HUES64 (cell line): ENCODE measurements around the gene CTSE.

Experiments
- H3K27ac ChIP-seq: 2 replicates; pipeline ENCODE4 v1.7.0; 2013; ENCODE audit warnings: low read depth, low read length, inconsistent platforms
- H3K27me3 ChIP-seq: 2 replicates; pipeline ENCODE4 v1.6.1; 2013; ENCODE audit warnings: mild to moderate bottlenecking, low read length; ENCODE audit not compliant: insufficient read depth
- H3K36me3 ChIP-seq: 2 replicates; pipeline ENCODE4 v1.6.1; 2013; ENCODE audit warnings: mild to moderate bottlenecking, low read length; ENCODE audit not compliant: insufficient read depth
- H3K4me1 ChIP-seq: 2 replicates; pipeline ENCODE4 v1.6.1; 2013; ENCODE audit warnings: mild to moderate bottlenecking, low read length, moderate library complexity; ENCODE audit not compliant: insufficient read depth
- H3K4me3 ChIP-seq: 2 replicates; pipeline ENCODE4 v1.5.1; 2013; ENCODE audit warnings: mild to moderate bottlenecking, low read length, moderate library complexity
- H3K9ac ChIP-seq: 2 replicates; pipeline ENCODE4 v1.6.1; 2013; ENCODE audit warnings: mild to moderate bottlenecking, low read depth, low read length
- H3K9me3 ChIP-seq: 2 replicates; pipeline ENCODE4 v1.6.1; 2013; ENCODE audit warnings: low read depth, low read length; ENCODE audit not compliant: insufficient read depth
- WGBS: fragments of 150-250, 120-280 bp; methylation state at CpG from one replicate; pipeline ENCODE4 v1.1.7; 2013; ENCODE audit warnings: missing lambda C conversion rate; 5-methylcytosine and 5-hydroxymethylcytosine counted together

Gene CTSE

DNA sequence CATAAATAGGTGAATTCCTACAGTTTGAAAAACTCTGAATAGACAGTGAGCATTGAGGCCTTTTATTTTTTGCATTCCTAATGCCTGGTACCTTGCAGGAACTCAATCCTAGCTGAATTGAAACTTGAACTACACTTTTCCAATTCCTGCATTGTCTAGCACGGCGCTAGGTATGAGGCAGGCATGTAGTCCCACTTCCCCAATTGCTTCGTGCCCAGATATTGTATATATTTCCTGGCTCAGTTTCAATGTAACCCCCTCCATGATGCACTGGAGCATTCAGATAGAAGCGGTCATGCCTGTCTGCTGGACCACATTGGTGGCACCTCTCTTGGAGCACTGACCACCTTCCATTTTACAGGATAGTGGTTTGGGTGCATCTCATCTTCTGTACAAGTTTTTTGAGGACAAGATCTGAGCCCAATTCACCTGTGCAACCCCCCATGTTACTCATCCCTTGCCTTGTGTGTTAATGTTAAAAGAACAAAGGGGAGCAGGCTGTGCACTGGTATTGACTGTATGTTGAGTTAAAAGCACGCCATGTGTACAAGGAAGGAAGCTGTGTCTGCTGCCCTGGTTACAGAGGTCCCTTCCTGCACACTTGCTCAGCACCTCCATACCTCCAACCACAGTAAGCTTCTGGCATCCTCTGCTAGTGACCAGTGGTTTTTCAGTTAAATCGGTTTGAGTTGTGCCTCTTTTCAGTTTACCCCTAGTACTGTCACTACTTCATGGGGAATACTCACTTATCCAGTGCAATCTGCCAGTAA lies 10.5 kb downstream of the CTSE start:
- 95% methylated on average over 6 of the region's 6 CpGs for WGBS
- Histone ChIP-seq H3K36me3 (no peaks in the 10 kb centered on the region), H3K27me3 (no peaks in the 10 kb centered on the region), H3K4me3 (no peak overlapping the region), H3K27ac (no peak overlapping the region), H3K9me3 (peaks cover 3% of the 10 kb centered on the region; the same call in 1 of the 2 replicates), H3K9ac (no peak overlapping the region), H3K4me1 (no peaks in the 10 kb centered on the region)

DNA sequence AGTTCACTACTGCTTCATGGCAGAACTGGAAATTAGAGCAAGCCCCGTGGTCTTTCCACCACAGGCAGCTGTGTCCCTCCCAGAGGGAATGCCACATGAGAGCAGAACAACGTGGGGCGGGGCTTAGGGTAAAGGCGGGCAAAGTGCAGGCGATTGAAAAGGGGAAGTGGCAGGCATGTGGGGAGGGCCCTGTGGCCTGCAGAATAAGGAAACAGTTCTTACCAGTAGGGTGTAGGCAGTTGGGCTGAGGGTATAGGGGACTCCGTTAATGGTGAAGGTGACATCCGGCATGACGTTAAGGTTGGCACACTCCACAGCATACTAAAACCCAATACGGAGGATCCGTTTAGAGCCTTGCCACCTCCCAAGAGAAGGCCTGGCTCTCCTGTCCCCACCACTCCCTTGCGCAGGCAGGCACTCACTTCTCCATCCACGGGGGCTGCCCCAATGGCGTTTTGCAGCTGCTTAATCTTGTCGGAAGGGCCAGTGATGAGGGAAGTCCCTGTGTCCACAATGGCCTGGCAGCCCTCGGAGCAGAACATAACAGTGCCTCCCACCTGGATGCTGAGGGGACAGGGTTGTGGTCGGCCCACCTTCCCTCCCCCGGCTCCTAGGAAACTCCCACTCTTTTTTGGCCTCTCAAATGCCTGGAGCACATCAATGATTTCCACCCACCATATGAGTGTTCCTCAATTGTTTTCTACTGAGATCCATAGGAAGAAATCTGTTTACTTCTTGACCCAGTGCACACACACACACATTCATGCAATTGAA lies 11.4 kb downstream of the CTSE start:
- Histone ChIP-seq H3K9ac (no peak overlapping the region), H3K4me1 (no peaks in the 10 kb centered on the region), H3K36me3 (no peaks in the 10 kb centered on the region), H3K27me3 (no peaks in the 10 kb centered on the region), H3K27ac (no peak overlapping the region), H3K9me3 (no peaks in the 10 kb centered on the region), H3K4me3 (no peak overlapping the region)
- WGBS: 83% methylated on average over 17 of the region's 17 CpGs

DNA sequence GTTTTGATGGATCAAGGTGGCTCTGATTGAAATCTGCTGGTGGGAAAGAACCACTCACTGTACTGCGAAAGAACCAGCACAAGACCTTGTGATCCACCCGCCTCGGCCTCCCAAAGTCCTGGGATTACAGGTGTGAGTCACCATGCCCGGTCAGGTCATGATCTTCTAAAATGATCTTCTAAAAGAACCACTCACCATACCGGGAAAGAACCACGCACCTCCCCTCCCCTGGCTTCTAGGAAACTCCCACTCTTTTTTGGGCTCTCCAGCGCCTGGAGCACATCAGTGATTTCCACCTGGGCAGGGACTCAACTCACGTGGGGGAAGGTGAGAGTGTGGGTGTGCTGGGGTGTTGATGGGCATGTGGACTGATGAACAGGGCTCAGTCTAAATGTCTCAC lies 12.6 kb downstream of the CTSE start:
- Histone ChIP-seq H3K4me3 (no peak overlapping the region), H3K4me1 (no peaks in the 10 kb centered on the region), H3K9ac (no peak overlapping the region), H3K27ac (no peak overlapping the region), H3K9me3 (no peaks in the 10 kb centered on the region), H3K36me3 (no peaks in the 10 kb centered on the region), H3K27me3 (no peaks in the 10 kb centered on the region)
- WGBS: 93% methylated on average over 8 of the region's 8 CpGs

DNA sequence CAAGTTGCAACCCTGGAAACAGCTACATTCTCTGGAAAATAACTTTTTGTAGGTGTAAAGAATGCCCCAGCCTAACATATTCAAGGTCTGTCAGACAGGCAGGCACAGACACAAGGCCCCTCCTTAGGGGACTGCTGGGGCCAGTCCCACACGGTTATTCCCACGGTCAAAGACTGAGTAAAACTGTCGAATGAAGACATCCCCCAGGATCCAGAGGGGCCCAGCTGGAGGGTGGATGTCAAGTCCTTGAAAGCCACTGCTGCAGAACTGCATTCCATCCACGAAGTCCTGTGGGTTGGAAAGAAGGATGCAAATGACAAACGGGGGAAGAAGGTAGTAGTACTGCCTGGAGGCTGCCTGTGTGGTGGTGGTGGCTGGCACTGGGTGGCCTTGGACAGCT lies 13.6 kb downstream of the CTSE start:
- H3K9me3 ChIP-seq: no peaks in the 10 kb centered on the region
- no peaks in the 10 kb centered on the region for H3K4me1 ChIP-seq
- no peaks in the 10 kb centered on the region for H3K36me3 ChIP-seq
- 75% methylated on average over 5 of the region's 5 CpGs for whole genome bisulfite sequencing
- no peak overlapping the region for H3K4me3 ChIP-seq
- no peaks in the 10 kb centered on the region for H3K27me3 ChIP-seq
- no peak overlapping the region for H3K27ac ChIP-seq
- H3K9ac ChIP-seq: no peak overlapping the region

DNA sequence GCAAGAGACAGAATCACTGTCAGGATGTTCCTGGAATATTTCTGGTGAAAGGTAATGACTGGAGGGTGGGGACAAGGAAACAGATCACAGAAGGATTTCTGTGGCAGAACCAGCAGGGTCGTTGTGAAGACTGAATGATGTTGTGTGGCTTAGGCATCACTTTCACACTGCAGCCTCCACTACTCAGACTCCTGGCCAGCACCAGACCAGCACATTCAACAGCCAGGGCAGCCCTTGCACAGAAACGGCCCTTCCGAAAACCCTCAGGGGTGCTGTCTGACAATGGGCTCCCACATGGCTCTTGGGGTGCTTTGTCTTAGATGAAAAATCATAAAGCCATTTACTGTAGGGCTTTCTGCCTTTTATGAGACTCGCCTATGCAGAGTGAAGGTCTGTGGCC lies 16.7 kb downstream of the CTSE start:
- no peaks in the 10 kb centered on the region for H3K4me1 ChIP-seq
- H3K36me3 ChIP-seq: no peaks in the 10 kb centered on the region
- no peaks in the 10 kb centered on the region for H3K9me3 ChIP-seq
- 86% methylated on average over 3 of the region's 4 CpGs for WGBS
- no peaks in the 10 kb centered on the region for H3K27me3 ChIP-seq
- H3K27ac ChIP-seq: no peak overlapping the region
- H3K4me3 ChIP-seq: no peak overlapping the region
- H3K9ac ChIP-seq: no peak overlapping the region

DNA sequence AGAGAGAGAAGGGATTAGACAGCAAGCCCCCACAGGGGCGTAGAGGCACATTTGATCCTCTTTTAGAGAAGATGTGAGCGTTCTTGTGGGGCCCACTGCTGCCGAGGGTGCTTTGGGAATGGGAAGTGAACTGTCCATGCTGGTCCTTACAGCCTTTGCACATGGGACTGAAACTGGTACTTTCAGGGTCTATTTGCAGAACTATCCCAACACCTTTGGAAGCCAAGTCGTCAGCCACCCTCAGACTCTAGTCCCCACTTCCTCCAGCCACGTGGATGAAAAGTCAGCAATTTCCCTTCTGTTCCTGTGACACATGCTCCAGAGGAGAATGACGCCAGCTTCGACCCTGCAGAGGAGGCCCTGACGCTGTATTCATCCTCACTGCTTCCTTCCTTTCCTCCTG lies 17.9 kb downstream of the CTSE start:
- H3K36me3 ChIP-seq: no peaks in the 10 kb centered on the region
- H3K9ac ChIP-seq: no peak overlapping the region
- no peak overlapping the region for H3K4me3 ChIP-seq
- H3K9me3 ChIP-seq: no peaks in the 10 kb centered on the region
- H3K27me3 ChIP-seq: no peaks in the 10 kb centered on the region
- H3K27ac ChIP-seq: no peak overlapping the region
- 89% methylated on average over 8 of the region's 8 CpGs for WGBS
- H3K4me1 ChIP-seq: peaks cover 5% of the 10 kb centered on the region; the same call in 1 of the 2 replicates

DNA sequence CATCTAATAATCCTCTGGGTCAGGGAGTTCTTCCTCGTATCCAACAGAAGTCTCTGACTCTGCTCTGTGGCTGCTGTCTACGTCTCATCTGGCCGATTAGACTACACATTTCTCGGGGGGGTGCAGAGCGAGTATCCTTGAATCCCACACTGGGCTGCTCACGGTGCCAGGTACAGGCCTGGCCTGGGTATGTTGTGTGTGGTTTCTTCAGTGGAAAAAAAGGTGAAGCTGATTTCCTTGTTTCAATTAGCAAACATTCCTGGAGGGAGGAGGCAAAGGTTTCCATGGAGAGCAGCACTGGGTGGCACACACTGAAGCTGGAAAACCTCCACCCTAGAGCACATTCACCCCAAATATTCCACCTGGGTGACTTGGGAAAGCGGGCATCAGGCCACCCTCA lies 18.5 kb downstream of the CTSE start:
- Histone ChIP-seq H3K4me1 (peaks cover 5% of the 10 kb centered on the region; the same call in 1 of the 2 replicates), H3K36me3 (no peaks in the 10 kb centered on the region), H3K9ac (no peak overlapping the region), H3K9me3 (no peaks in the 10 kb centered on the region), H3K4me3 (no peak overlapping the region), H3K27me3 (no peaks in the 10 kb centered on the region), H3K27ac (no peak overlapping the region)
- 92% methylated on average over 7 of the region's 7 CpGs for WGBS

DNA sequence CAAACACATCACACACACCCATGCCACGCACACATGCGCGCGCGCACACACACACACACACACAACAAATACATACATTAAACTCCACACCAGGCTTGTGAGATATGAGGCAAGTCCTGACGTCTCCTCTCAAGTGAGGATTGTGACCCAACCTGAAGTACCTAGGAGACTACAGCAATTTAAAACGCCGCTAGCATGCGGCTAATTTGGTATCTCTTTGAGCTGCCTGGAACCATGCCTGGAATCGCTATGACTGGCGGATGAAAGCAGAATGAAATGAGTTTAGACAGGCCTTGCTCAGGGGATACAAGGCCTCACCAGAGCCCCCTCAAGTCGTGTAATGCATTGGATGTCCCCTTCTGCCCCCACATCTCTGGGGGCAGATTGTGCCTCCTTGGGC lies 18.9 kb downstream of the CTSE start:
- Histone ChIP-seq H3K27me3 (no peaks in the 10 kb centered on the region), H3K4me1 (peaks cover 5% of the 10 kb centered on the region; the same call in 1 of the 2 replicates), H3K27ac (no peak overlapping the region), H3K4me3 (no peak overlapping the region), H3K9ac (no peak overlapping the region), H3K9me3 (no peaks in the 10 kb centered on the region), H3K36me3 (no peaks in the 10 kb centered on the region)
- 91% methylated on average over 12 of the region's 12 CpGs for WGBS

DNA sequence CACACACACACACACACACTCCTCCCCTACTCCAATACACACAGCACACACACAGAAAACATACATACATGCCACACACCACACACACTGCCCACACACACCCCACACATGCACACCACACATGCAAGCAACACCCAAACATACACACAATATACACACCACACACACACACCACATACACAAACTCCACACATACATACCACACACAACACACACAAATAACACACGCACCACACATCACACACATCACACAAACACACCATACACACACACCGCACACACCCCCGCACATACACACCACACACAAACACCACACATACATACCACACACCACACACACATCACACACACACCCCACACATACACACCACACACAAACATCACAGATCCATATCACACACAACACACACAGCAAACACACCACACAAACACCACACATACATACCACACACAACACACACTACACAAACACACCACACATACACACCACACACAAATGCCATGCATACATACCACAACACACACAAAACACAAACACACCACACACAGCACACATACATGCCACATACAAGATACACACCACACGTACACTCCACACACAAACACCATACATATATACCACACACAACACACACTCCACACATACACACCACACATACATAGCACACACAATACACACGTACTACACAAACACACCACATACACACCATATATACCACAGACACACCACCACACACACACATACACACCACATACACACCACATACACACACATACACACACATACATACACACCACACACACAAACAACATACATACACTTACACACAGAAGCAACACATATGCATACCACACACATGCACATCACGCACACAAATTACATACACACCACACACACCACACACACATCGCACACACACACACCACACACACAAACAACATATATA lies 19.6 kb downstream of the CTSE start:
- Histone ChIP-seq H3K4me1 (peaks cover 5% of the 10 kb centered on the region; the same call in 1 of the 2 replicates), H3K9ac (no peak overlapping the region), H3K27me3 (no peaks in the 10 kb centered on the region), H3K36me3 (no peaks in the 10 kb centered on the region), H3K27ac (no peak overlapping the region), H3K4me3 (no peak overlapping the region), H3K9me3 (no peaks in the 10 kb centered on the region)
- WGBS: 95% methylated on average over 7 of the region's 7 CpGs

DNA sequence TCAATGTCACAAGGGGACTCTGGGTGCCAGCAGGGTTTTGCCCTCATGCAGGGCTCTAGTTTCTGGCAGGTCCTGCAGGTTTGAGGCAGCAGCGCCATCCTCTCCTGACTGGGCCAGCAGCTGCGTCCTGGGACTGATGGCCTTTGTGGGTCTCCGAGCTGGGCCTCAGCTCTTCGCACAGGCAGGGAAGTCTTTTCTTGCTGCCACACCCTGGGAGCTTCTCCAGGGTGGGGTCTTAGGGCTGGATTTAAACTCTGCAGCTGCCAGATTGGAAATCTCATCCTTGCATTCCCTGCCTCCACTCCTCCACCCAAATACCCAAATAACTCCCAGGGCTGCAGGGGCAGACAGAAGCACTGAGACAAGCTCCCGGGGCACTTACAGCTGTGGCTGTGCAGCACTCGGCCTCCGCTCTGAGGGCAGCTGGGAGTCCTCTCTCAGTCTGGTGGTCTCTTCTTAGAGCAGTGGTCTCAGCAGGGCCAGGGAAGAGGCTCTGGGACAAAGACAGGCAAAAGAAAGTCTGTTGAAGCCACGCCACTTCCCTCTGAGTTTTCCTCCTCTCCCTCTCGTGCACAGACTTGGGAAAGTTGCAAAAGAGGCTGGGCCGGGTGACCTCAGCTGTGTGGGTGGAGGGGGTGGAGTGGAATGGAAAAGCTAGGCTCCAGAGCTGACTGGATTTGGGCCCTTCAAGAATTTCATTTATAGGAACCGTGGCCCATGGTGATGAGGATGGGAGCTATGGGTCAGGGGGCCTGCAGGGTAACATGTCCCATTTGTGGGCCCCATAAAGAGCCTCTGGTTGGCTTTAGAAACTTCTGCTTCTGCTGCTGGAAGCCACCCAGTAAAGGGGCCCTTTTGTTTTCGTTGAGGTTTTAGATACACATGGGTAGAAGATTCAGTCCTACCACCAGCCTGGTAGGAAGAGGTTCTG lies 20.6 kb downstream of the CTSE start, which contains the start of gene RAB7B:
TSS of gene RAB7B (minus strand) at position 525 of the 931 bp plus-strand sequence. CDS start 9,260 bp downstream, outside the sequence.
- H3K27ac ChIP-seq: no peak within 1 kb of the TSS
- WGBS: 84% methylated on average over 11 of the region's 12 CpGs

More for the DNA sequence above, 20.6 kb downstream of the CTSE start, which contains the start of gene RAB7B:
- Histone ChIP-seq H3K9me3 (no peaks in the 10 kb centered on the region), H3K4me1 (peaks cover 8% of the 10 kb centered on the region), H3K36me3 (no peaks in the 10 kb centered on the region), H3K27me3 (no peaks in the 10 kb centered on the region), H3K9ac (no peak within 1 kb of the TSS), H3K4me3 (no peak within 1 kb of the TSS)
